GM13977 (cell line): ENCODE results near the gene IQCM.

ENCODE experiments used
- DNase-seq: peaks from one replicate; pipeline ENCODE4 v3.0.0; 2012; ENCODE audit warnings: low spot score
- in situ Hi-C: fragments of 300-500 bp; cut with MboI; formaldehyde crosslinking; loops from one replicate; pipeline ENCODE4 v1.12.0; 2022; ENCODE audit warnings: low sequenced_read_pairs, low pct_unique_long_range_greater_than_20kb, mixed read lengths, inconsistent platforms; ENCODE audit not compliant: unreplicated experiment
- TF ChIP-seq, protein P1 (sequence below): IDR thresholded peaks from 2 replicates; pipeline ENCODE4 v1.5.1; 2012; ENCODE audit warnings: mild to moderate bottlenecking, control low read depth; ENCODE audit not compliant: insufficient read depth; ENCODE audit errors: extremely low read depth, missing control alignments

IQCM gene

DNA sequence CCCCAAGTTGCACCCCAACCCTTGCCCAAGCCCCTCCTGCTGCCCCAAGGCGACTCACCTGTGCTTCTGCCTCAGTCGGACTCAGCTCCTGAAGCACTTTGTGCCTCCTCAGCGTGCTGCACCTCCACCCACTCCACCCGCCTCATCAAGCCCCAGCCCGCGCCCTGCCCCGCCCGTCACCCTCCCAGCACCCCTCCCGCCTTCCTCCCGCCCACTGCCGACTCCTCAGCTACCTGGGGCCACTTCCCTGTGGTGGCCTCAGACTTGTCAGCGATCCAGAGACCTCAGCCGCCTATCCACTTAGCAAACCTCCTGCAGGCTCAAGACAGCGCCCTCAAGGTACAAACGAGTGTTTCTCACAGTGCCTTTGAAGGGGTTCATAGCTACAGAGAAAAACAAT is 19.6 kb upstream of the IQCM start:
- TF ChIP-seq, protein P1, sequence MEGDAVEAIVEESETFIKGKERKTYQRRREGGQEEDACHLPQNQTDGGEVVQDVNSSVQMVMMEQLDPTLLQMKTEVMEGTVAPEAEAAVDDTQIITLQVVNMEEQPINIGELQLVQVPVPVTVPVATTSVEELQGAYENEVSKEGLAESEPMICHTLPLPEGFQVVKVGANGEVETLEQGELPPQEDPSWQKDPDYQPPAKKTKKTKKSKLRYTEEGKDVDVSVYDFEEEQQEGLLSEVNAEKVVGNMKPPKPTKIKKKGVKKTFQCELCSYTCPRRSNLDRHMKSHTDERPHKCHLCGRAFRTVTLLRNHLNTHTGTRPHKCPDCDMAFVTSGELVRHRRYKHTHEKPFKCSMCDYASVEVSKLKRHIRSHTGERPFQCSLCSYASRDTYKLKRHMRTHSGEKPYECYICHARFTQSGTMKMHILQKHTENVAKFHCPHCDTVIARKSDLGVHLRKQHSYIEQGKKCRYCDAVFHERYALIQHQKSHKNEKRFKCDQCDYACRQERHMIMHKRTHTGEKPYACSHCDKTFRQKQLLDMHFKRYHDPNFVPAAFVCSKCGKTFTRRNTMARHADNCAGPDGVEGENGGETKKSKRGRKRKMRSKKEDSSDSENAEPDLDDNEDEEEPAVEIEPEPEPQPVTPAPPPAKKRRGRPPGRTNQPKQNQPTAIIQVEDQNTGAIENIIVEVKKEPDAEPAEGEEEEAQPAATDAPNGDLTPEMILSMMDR = no peak
- in situ Hi-C loops = no loop called here
- DNase-seq = no peak

DNA sequence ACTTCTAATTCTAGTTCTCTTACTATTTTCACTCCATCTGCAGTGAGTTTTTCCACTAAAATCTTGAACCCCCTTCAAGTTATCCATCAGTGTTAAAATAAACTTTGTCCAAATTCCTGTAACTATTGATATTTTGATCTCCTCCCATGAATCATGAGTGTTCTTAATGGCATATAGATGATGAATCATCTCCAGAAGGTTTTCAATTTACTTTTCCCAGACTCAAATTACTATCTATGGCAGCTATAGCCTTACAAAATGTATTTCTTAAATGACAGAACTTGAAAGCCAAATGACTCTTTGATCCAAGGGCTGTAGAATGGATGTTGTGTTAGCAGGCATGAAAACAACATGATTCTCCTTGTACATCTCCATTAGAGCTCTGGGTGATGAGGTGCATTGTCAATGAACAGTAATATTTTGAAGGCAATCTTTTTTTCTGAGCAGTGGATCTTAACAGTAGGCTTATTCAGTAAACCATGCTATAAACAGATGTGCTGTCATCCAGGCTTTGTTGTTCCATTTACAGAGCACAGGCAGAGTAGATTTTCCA is 16.1 kb upstream of the IQCM start:
- TF ChIP-seq, protein P1 = no peak
- no peak for DNase-seq
- in situ Hi-C loops = no loop called here

DNA sequence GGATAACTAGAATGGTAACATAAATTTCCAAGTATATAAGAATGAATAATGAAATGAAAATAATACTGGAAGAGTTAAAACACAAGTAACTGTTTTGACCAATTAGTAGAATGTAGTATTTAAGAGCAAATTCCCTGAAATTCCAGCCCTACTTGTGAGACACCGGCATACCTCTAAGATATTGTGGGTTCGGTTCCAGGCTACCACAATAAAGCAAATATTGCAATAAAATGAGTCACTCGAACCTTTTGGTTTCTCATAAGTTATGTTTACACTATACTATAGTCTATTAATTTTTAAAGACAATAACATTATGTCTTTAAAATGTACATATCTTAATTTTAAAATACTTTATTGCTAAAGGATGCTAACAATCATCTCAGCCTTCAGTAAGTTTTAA is 15.2 kb upstream of the IQCM start:
- in situ Hi-C loops = no loop called here
- no peak for DNase-seq
- TF ChIP-seq, protein P1 = no peak

DNA sequence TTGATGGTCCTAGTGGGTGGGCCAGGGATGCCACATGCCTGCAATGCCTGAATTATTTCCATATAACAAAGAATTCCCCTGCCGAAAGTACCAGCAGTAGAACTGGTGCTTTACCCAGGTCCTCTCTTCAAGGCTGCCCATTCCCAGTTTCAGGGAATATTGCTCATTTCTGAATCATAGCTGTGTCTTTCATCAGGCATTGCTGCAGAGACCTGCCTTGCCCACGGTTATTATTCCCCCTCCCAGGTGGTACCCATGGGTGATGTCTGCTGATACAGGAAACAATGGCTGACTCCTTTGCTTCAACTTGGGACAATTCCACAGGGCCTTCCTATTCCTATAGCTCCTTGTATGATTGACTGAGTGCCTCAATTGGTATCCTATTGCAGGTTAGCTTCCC is 9.7 kb upstream of the IQCM start:
- TF ChIP-seq, protein P1 = no peak
- no peak for DNase-seq
- in situ Hi-C loops = no loop called here

DNA sequence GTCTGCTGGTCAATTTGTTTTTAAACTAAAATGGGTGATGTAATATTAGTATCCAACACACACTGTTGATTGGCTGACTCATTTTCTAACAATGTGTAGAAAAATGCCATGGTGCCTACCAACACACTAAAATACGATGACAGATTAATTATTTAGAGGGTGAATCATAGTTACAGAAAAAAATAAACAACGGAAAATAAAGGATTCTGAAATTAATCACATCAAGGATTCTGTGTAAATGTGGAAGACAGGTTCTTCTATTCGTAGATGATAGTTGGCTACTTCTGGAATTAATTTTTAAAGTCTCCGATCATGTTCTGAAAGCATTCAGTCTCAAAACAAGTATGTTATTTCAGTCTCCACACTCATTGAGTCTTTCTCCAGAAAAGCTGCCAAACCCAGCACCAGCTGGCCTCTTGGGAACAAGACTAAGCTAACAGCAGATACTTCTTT is 8.2 kb upstream of the IQCM start:
- no peak for DNase-seq
- in situ Hi-C loops = no loop called here
- TF ChIP-seq, protein P1 = no peak

DNA sequence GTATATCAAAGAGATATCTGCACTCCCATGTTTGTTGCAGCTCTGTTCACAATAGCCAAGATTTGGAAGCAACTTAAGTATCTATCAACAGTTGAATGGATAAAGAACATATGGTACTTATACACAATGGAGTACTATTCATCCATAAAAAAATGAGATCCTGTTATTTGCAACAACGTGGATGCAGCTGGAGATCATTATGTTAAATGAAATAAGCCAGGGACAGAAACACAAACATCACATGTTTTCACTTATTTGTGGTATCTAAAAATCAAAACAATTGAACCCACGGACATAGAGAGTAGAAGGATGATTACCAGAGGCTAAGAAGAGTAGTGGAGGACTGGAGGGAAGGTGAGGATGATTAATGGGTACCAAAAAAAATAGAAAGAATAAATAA is 14.2 kb downstream of the IQCM start:
- in situ Hi-C loops = no loop called here
- TF ChIP-seq, protein P1 = no peak
- no peak for DNase-seq

DNA sequence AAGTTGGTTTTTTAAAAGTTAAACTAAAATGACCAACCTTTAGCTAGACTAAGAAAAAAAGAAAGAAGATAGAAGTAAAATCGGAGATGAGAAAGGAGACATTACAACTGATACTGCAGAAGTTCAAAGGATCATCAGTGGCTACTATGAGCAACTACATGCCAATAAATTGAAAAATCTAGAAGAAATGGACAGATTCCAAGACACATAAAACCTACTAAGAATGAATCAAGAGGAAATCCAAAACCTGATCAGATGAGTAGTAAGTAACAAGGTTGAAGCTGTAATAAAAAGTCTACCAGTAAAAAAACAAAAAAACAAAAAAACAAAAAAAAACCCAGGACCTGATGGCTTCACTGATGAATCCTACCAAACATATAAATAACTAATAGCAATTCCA is 16.1 kb downstream of the IQCM start:
- DNase-seq = no peak
- in situ Hi-C loops = no loop called here
- TF ChIP-seq, protein P1 = no peak
